ENCODE measurements around the gene INPPL1.

Gene INPPL1

GRCh38 chr11:72278905-72279304, 54.3 kb downstream of the INPPL1 start:
- Histone ChIP-seq H3K9ac (ENCODE audit: low read depth in 1 of 2, low read length in 2 of 2) (no peak overlapping the region), H3K27me3 (ENCODE audit: control insufficient read depth in 1 of 2, insufficient read depth in 2 of 2, low read length in 2 of 2) (no peaks in the 10 kb centered on the region), H3K4me3 (ENCODE audit: low read depth in 1 of 2, low read length in 2 of 2) (no peak overlapping the region), H3K4me1 (ENCODE audit: control insufficient read depth in 1 of 2, insufficient read depth in 2 of 2, low read length in 2 of 2) (no peaks in the 10 kb centered on the region), H3K36me3 (ENCODE audit: control insufficient read depth in 1 of 2, insufficient read depth in 2 of 2, low read length in 2 of 2) (no peaks in the 10 kb centered on the region), H3K9me3 (ENCODE audit: control insufficient read depth in 1 of 2, low read length in 2 of 2) (no peaks in the 10 kb centered on the region), H3K27ac (ENCODE audit: low read depth, low read length) (no peak overlapping the region)

- Histone ChIP-seq H3K4me1 (ENCODE audit: control insufficient read depth in 1 of 2, insufficient read depth in 2 of 2, low read length in 2 of 2) (no peaks in the 10 kb centered on the region), H3K4me3 (ENCODE audit: low read depth in 1 of 2, low read length in 2 of 2) (no peak overlapping the region), H3K27me3 (ENCODE audit: control insufficient read depth in 1 of 2, insufficient read depth in 2 of 2, low read length in 2 of 2) (peaks cover 0 to 2% of the 10 kb centered on the region in 2 donors), H3K9me3 (ENCODE audit: control insufficient read depth in 1 of 2, low read length in 2 of 2) (no peaks in the 10 kb centered on the region), H3K36me3 (ENCODE audit: control insufficient read depth in 1 of 2, insufficient read depth in 2 of 2, low read length in 2 of 2) (no peaks in the 10 kb centered on the region), H3K9ac (ENCODE audit: low read depth in 1 of 2, low read length in 2 of 2) (no peak overlapping the region), H3K27ac (ENCODE audit: low read depth, low read length) (no peak overlapping the region)
Observed at GRCh38 chr11:72280037-72280436, 55.5 kb downstream of the INPPL1 start.

- H3K4me1 ChIP-seq (ENCODE audit: control insufficient read depth in 1 of 2, insufficient read depth in 2 of 2, low read length in 2 of 2), result no peaks in the 10 kb centered on the region
- no peak overlapping the region for H3K27ac ChIP-seq (ENCODE audit: low read depth, low read length)
- no peak overlapping the region for H3K4me3 ChIP-seq (ENCODE audit: low read depth in 1 of 2, low read length in 2 of 2)
- H3K9ac ChIP-seq (ENCODE audit: low read depth in 1 of 2, low read length in 2 of 2), result no peak overlapping the region
- peaks cover 0 to 2% of the 10 kb centered on the region in 2 donors for H3K27me3 ChIP-seq (ENCODE audit: control insufficient read depth in 1 of 2, insufficient read depth in 2 of 2, low read length in 2 of 2)
- no peaks in the 10 kb centered on the region for H3K9me3 ChIP-seq (ENCODE audit: control insufficient read depth in 1 of 2, low read length in 2 of 2)
- no peaks in the 10 kb centered on the region for H3K36me3 ChIP-seq (ENCODE audit: control insufficient read depth in 1 of 2, insufficient read depth in 2 of 2, low read length in 2 of 2)
Observed at GRCh38 chr11:72280726-72281315, 56.3 kb downstream of the INPPL1 start.

- Histone ChIP-seq H3K9ac (ENCODE audit: low read depth in 1 of 2, low read length in 2 of 2) (no peak overlapping the region), H3K9me3 (ENCODE audit: control insufficient read depth in 1 of 2, low read length in 2 of 2) (no peaks in the 10 kb centered on the region), H3K4me1 (ENCODE audit: control insufficient read depth in 1 of 2, insufficient read depth in 2 of 2, low read length in 2 of 2) (no peaks in the 10 kb centered on the region), H3K27ac (ENCODE audit: low read depth, low read length) (no peak overlapping the region), H3K4me3 (ENCODE audit: low read depth in 1 of 2, low read length in 2 of 2) (no peak overlapping the region), H3K27me3 (ENCODE audit: control insufficient read depth in 1 of 2, insufficient read depth in 2 of 2, low read length in 2 of 2) (peaks cover 0 to 2% of the 10 kb centered on the region in 2 donors), H3K36me3 (ENCODE audit: control insufficient read depth in 1 of 2, insufficient read depth in 2 of 2, low read length in 2 of 2) (no peaks in the 10 kb centered on the region)
Observed at GRCh38 chr11:72283947-72284346, 59.4 kb downstream of the INPPL1 start.

- Histone ChIP-seq H3K27ac (ENCODE audit: low read depth, low read length) (no peak overlapping the region), H3K9ac (ENCODE audit: low read depth in 1 of 2, low read length in 2 of 2) (no peak overlapping the region), H3K27me3 (ENCODE audit: control insufficient read depth in 1 of 2, insufficient read depth in 2 of 2, low read length in 2 of 2) (peaks cover 0 to 2% of the 10 kb centered on the region in 2 donors), H3K36me3 (ENCODE audit: control insufficient read depth in 1 of 2, insufficient read depth in 2 of 2, low read length in 2 of 2) (no peaks in the 10 kb centered on the region), H3K4me1 (ENCODE audit: control insufficient read depth in 1 of 2, insufficient read depth in 2 of 2, low read length in 2 of 2) (no peaks in the 10 kb centered on the region), H3K9me3 (ENCODE audit: control insufficient read depth in 1 of 2, low read length in 2 of 2) (no peaks in the 10 kb centered on the region), H3K4me3 (ENCODE audit: low read depth in 1 of 2, low read length in 2 of 2) (no peak overlapping the region)
Observed at GRCh38 chr11:72287293-72287692, 62.7 kb downstream of the INPPL1 start.
